Right atrium auricular region (tissue), 2 donors: ENCODE results near the gene ADAMTS10. TPM values are rescaled to one million over a fixed set of nuclear protein-coding genes. Genes with fewer than 3 reads are reported as not detected.
"Not testable (repeated sequence)": the region's sequence is repeated elsewhere in the genome, so short reads cannot be mapped to it uniquely, and the experiment has no call there.

Experiments
- DNase-seq: peaks from one replicate; pipeline ENCODE4 v3.0.0-alpha.2; 2019; ENCODE audit warnings: low spot score
- H3K27ac ChIP-seq, 2 donors: fragments of 200-600 bp; sonication (generic); 1 replicate in 1 of 2; 2 replicates in 1 of 2; pipeline ENCODE4 v1.5.1; 2016 to 2019
- H3K27me3 ChIP-seq, 2 donors: fragments of 200-600 bp; sonication (generic); one replicate each; pipeline versions ENCODE4 v1.5.1 to v1.6.0; 2017 to 2019
- H3K36me3 ChIP-seq: fragments of 200-600 bp; sonication (generic); one replicate; pipeline ENCODE4 v1.5.1; 2016
- H3K4me1 ChIP-seq, 2 donors: fragments of 200-600 bp; sonication (generic); one replicate each; pipeline versions ENCODE4 v1.5.1 to v1.6.0; 2017 to 2019
- H3K4me3 ChIP-seq, 2 donors: fragments of 200-600 bp; sonication (generic); 1 replicate in 1 of 2; 2 replicates in 1 of 2; pipeline ENCODE4 v1.5.1; 2017 to 2019; ENCODE audit warnings: mild to moderate bottlenecking in 1 of 2, moderate library complexity in 1 of 2
- H3K9me3 ChIP-seq, 2 donors: fragments of 200-600 bp; sonication (generic); one replicate each; pipeline ENCODE4 v1.5.1; 2019
- CTCF ChIP-seq, 2 donors: fragments of 200-600 bp; sonication (generic); IDR thresholded peaks; one replicate each; pipeline ENCODE4 v1.5.1; 2019; ENCODE audit warnings: antibody characterized with exemption in 2 of 2
- total RNA-seq, 2 donors: library from RNA; depleted of rRNA; stranded (reverse); fragments of >200 nt; gene quantifications; one replicate each; pipeline ENCODE4 v1.1.0, GENCODE V29; 2016

The ADAMTS10 gene
- total RNA-seq, 2 donors from 2014 or later: 13.1 to 14.9 TPM

- H3K27ac ChIP-seq: no peak overlapping the region
- no peak for DNase-seq
These were observed 52.8 kb downstream of the ADAMTS10 start for GRCh38 chr19:8557642-8558238.

GRCh38 chr19:8553729-8554128, 56.8 kb downstream of the ADAMTS10 start:
- H3K27ac ChIP-seq: not testable (repeated sequence)

More at GRCh38 chr19:8557642-8558238, 52.8 kb downstream of the ADAMTS10 start:
- no peak for TF ChIP-seq CTCF (IDR thresholded peaks at IDR 0.05)
- Histone ChIP-seq H3K9me3 (no peaks in the 10 kb centered on the region), H3K4me3 (no peak overlapping the region), H3K4me1 (no peaks in the 10 kb centered on the region), H3K27me3 (no peaks in the 10 kb centered on the region), H3K36me3 (no peaks in the 10 kb centered on the region)

GRCh38 chr19:8552810-8553209, 57.7 kb downstream of the ADAMTS10 start:
- TF ChIP-seq CTCF (IDR thresholded peaks at IDR 0.05): no peak
- Histone ChIP-seq H3K27ac (no peak overlapping the region), H3K27me3 (no peaks in the 10 kb centered on the region), H3K9me3 (no peaks in the 10 kb centered on the region), H3K4me1 (no peaks in the 10 kb centered on the region), H3K36me3 (no peaks in the 10 kb centered on the region), H3K4me3 (no peak overlapping the region)
- no peak for DNase-seq

More at GRCh38 chr19:8553729-8554128, 56.8 kb downstream of the ADAMTS10 start:
- H3K36me3 ChIP-seq, H3K27me3 ChIP-seq, DNase-seq, H3K4me1 ChIP-seq, H3K9me3 ChIP-seq, H3K4me3 ChIP-seq: not testable (repeated sequence)

GRCh38 chr19:8550070-8550469, 60.4 kb downstream of the ADAMTS10 start:
- H3K4me3 ChIP-seq: no peak overlapping the region
- H3K36me3 ChIP-seq: no peaks in the 10 kb centered on the region
- no peaks in the 10 kb centered on the region for H3K4me1 ChIP-seq
- no peak for DNase-seq
- H3K27ac ChIP-seq: no peak overlapping the region
- H3K9me3 ChIP-seq: no peaks in the 10 kb centered on the region
- TF ChIP-seq CTCF (IDR thresholded peaks at IDR 0.05): no peak
- H3K27me3 ChIP-seq: no peaks in the 10 kb centered on the region

GRCh38 chr19:8545743-8546142, 64.8 kb downstream of the ADAMTS10 start:
- no peaks in the 10 kb centered on the region for H3K9me3 ChIP-seq
- no peak for DNase-seq
- no peaks in the 10 kb centered on the region for H3K27me3 ChIP-seq
- no peak for TF ChIP-seq CTCF (IDR thresholded peaks at IDR 0.05)
- H3K36me3 ChIP-seq: no peaks in the 10 kb centered on the region
- no peak overlapping the region for H3K27ac ChIP-seq
- H3K4me1 ChIP-seq: no peaks in the 10 kb centered on the region
- H3K4me3 ChIP-seq: no peak overlapping the region

- no peak overlapping the region for H3K4me3 ChIP-seq
- no peak for DNase-seq
- no peaks in the 10 kb centered on the region for H3K9me3 ChIP-seq
- no peaks in the 10 kb centered on the region for H3K27me3 ChIP-seq
- no peaks in the 10 kb centered on the region for H3K36me3 ChIP-seq
- H3K4me1 ChIP-seq: no peaks in the 10 kb centered on the region
- no peak overlapping the region for H3K27ac ChIP-seq
- TF ChIP-seq CTCF (IDR thresholded peaks at IDR 0.05): no peak
These were observed 66.3 kb downstream of the ADAMTS10 start for GRCh38 chr19:8544168-8544567.
